ENCODE measurements around the gene PCDHGC4. TPM values are rescaled to one million over a fixed set of nuclear protein-coding genes. Genes with fewer than 3 reads are reported as not detected.

Gene PCDHGC4
- total and polyA plus RNA-seq, 2 experiments from 2014 or later: 0.35 to 1.5 TPM

DNA sequence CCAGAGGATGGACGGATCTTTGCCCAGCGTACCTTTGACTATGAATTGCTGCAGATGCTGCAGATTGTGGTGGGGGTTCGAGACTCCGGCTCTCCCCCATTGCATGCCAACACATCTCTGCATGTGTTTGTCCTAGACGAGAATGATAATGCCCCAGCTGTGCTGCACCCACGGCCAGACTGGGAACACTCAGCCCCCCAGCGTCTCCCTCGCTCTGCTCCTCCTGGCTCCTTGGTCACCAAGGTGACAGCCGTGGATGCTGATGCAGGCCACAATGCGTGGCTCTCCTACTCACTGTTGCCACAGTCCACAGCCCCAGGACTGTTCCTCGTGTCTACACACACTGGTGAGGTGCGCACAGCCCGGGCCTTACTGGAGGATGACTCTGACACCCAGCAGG is 5.9 kb downstream of the PCDHGC4 start:
- TF ChIP-seq EZH2 (IDR thresholded peaks at IDR 0.05; ENCODE audit: borderline replicate concordance): no peak
- TF ChIP-seq, protein P1, sequence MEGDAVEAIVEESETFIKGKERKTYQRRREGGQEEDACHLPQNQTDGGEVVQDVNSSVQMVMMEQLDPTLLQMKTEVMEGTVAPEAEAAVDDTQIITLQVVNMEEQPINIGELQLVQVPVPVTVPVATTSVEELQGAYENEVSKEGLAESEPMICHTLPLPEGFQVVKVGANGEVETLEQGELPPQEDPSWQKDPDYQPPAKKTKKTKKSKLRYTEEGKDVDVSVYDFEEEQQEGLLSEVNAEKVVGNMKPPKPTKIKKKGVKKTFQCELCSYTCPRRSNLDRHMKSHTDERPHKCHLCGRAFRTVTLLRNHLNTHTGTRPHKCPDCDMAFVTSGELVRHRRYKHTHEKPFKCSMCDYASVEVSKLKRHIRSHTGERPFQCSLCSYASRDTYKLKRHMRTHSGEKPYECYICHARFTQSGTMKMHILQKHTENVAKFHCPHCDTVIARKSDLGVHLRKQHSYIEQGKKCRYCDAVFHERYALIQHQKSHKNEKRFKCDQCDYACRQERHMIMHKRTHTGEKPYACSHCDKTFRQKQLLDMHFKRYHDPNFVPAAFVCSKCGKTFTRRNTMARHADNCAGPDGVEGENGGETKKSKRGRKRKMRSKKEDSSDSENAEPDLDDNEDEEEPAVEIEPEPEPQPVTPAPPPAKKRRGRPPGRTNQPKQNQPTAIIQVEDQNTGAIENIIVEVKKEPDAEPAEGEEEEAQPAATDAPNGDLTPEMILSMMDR (IDR thresholded peaks at IDR 0.05; ENCODE audit: poor library complexity): no peak
- TF ChIP-seq EZH2phosphoT487 (IDR thresholded peaks at IDR 0.05; ENCODE audit: low read depth, severe bottlenecking, unreplicated experiment): no peak

GRCh38 chr5:141491323-141492167 is 6.7 kb downstream of the PCDHGC4 start:
- H3K9me3 ChIP-seq (ENCODE audit: low read depth): no peaks in the 10 kb centered on the region
- H3K4me2 ChIP-seq: peak overlapping the region; percentile 70
- H3K27me3 ChIP-seq: peaks cover 27% of the 10 kb centered on the region
- TF ChIP-seq EZH2phosphoT487 (IDR thresholded peaks at IDR 0.05; ENCODE audit: low read depth, severe bottlenecking, unreplicated experiment): peak; percentile 60
- TF ChIP-seq, protein P1 (IDR thresholded peaks at IDR 0.05; ENCODE audit: poor library complexity): no peak
- no peaks in the 10 kb centered on the region for H3K36me3 ChIP-seq (replicated peaks; ENCODE audit: insufficient read depth, low read depth)
- no peak overlapping the region for H3K27ac ChIP-seq
- no peaks in the 10 kb centered on the region for H3K9me2 ChIP-seq (replicated peaks; ENCODE audit: insufficient read depth)
- no peak for DNase-seq (ENCODE audit: low spot score)
- H4K20me1 ChIP-seq (ENCODE audit: insufficient read depth, poor library complexity, severe bottlenecking): no peaks in the 10 kb centered on the region
- no peak overlapping the region for H3K4me3 ChIP-seq
- no peak overlapping the region for H2AFZ ChIP-seq
- H3K4me1 ChIP-seq (ENCODE audit: insufficient read depth): peaks cover 19% of the 10 kb centered on the region
- peaks cover under 1% of the 10 kb centered on the region for H3K79me2 ChIP-seq
- WGBS (ENCODE audit: low lambda C conversion rate, missing lambda C conversion rate): 38% methylated on average over 56 of the region's 66 CpGs

More for the DNA sequence above, 5.9 kb downstream of the PCDHGC4 start:
- H2AFZ ChIP-seq: no peak overlapping the region
- H3K9me2 ChIP-seq (replicated peaks; ENCODE audit: insufficient read depth): no peaks in the 10 kb centered on the region
- no peaks in the 10 kb centered on the region for H3K9me3 ChIP-seq (ENCODE audit: low read depth)
- no peak overlapping the region for H3K4me3 ChIP-seq
- H3K27ac ChIP-seq: no peak overlapping the region
- no peak for DNase-seq (ENCODE audit: low spot score)
- WGBS (ENCODE audit: low lambda C conversion rate, missing lambda C conversion rate): 95% methylated on average over 13 of the region's 13 CpGs
- peaks cover 19% of the 10 kb centered on the region for H3K4me1 ChIP-seq (ENCODE audit: insufficient read depth)
- no peaks in the 10 kb centered on the region for H3K36me3 ChIP-seq (replicated peaks; ENCODE audit: insufficient read depth, low read depth)
- H3K27me3 ChIP-seq: peaks cover 29% of the 10 kb centered on the region
- H3K79me2 ChIP-seq: peaks cover 5% of the 10 kb centered on the region
- H4K20me1 ChIP-seq (ENCODE audit: insufficient read depth, poor library complexity, severe bottlenecking): no peaks in the 10 kb centered on the region
- H3K4me2 ChIP-seq: no peak overlapping the region

- WGBS (ENCODE audit: low lambda C conversion rate, missing lambda C conversion rate): 39% methylated on average over 63 of the region's 68 CpGs
- Histone ChIP-seq H4K20me1 (ENCODE audit: insufficient read depth, poor library complexity, severe bottlenecking) (no peaks in the 10 kb centered on the region), H2AFZ (no peak overlapping the region), H3K4me1 (ENCODE audit: insufficient read depth) (peaks cover 19% of the 10 kb centered on the region), H3K27me3 (peaks cover 27% of the 10 kb centered on the region), H3K4me3 (no peak overlapping the region), H3K4me2 (peak overlapping the region; percentile 70), H3K36me3 (replicated peaks; ENCODE audit: insufficient read depth, low read depth) (no peaks in the 10 kb centered on the region), H3K9me3 (ENCODE audit: low read depth) (no peaks in the 10 kb centered on the region), H3K79me2 (no peaks in the 10 kb centered on the region), H3K9me2 (replicated peaks; ENCODE audit: insufficient read depth) (no peaks in the 10 kb centered on the region), H3K27ac (no peak overlapping the region)
- DNase-seq (ENCODE audit: low spot score): no peak
- TF ChIP-seq EZH2 (IDR thresholded peaks at IDR 0.05; ENCODE audit: borderline replicate concordance) (no peak), EZH2phosphoT487 (IDR thresholded peaks at IDR 0.05; ENCODE audit: low read depth, severe bottlenecking, unreplicated experiment) (no peak)
- TF ChIP-seq, protein P1 (IDR thresholded peaks at IDR 0.05; ENCODE audit: poor library complexity): no peak
Observed at GRCh38 chr5:141492168-141492885, 7.5 kb downstream of the PCDHGC4 start.
